Neural progenitor cell (in vitro differentiated cells): ENCODE results near the gene SLC10A7. TPM values are rescaled to one million over a fixed set of nuclear protein-coding genes. Genes with fewer than 3 reads are reported as not detected.

Experiments
- DNase-seq: peaks from one replicate; pipeline ENCODE4 v3.0.0-alpha.2; 2016; ENCODE audit warnings: low spot score
- H2AFZ ChIP-seq: fragments of 200-600 bp; sonication (generic); replicated peaks from 2 replicates; pipeline ENCODE4 v1.6.1; 2016; ENCODE audit warnings: antibody characterized with exemption
- H3F3A ChIP-seq: fragments of 200-600 bp; sonication (generic); 2 replicates; pipeline ENCODE4 v1.6.1; 2016; ENCODE audit warnings: antibody characterized with exemption, low read depth
- H3K27ac ChIP-seq: fragments of 200-600 bp; sonication (generic); 2 replicates; pipeline ENCODE4 v1.5.1; 2016; ENCODE audit warnings: mild to moderate bottlenecking
- H3K27me3 ChIP-seq: fragments of 200-600 bp; sonication (generic); 2 replicates; pipeline ENCODE4 v1.6.1; 2016; ENCODE audit warnings: mild to moderate bottlenecking, moderate library complexity
- H3K36me3 ChIP-seq: fragments of 200-600 bp; sonication (generic); 2 replicates; pipeline ENCODE4 v1.5.1; 2016
- H3K4me1 ChIP-seq: fragments of 200-600 bp; sonication (generic); 2 replicates; pipeline ENCODE4 v1.6.1; 2016; ENCODE audit warnings: mixed run types
- H3K4me2 ChIP-seq: fragments of 200-600 bp; sonication (generic); 2 replicates; pipeline ENCODE4 v1.6.1; 2016
- H3K4me3 ChIP-seq: fragments of 200-600 bp; sonication (generic); 2 replicates; pipeline ENCODE4 v1.5.1; 2016
- H3K79me2 ChIP-seq: fragments of 200-600 bp; sonication (generic); 2 replicates; pipeline ENCODE4 v1.6.1; 2016; ENCODE audit warnings: low read depth
- H3K9ac ChIP-seq: fragments of 200-600 bp; sonication (generic); 2 replicates; pipeline ENCODE4 v1.6.1; 2016
- H3K9me3 ChIP-seq: fragments of 200-600 bp; sonication (generic); 2 replicates; pipeline ENCODE4 v1.5.1; 2016; ENCODE audit warnings: low read depth
- H4K20me1 ChIP-seq: fragments of 200-600 bp; sonication (generic); 2 replicates; pipeline ENCODE4 v1.6.1; 2016; ENCODE audit warnings: low read depth
- H3K27ac Mint-ChIP-seq: 3 replicates; pipeline ENCODE4 v1.8.0; 2021; ENCODE audit warnings: mixed read lengths
- H3K27me3 Mint-ChIP-seq: 2 replicates; pipeline ENCODE4 v1.8.0; 2022; ENCODE audit warnings: low read depth, mild to moderate bottlenecking, inconsistent platforms, moderate library complexity, mixed read lengths; ENCODE audit not compliant: insufficient read depth
- H3K36me3 Mint-ChIP-seq: 3 replicates; pipeline ENCODE4 v1.8.0; 2021; ENCODE audit warnings: mixed read lengths
- H3K4me1 Mint-ChIP-seq: 3 replicates; pipeline ENCODE4 v1.8.0; 2021; ENCODE audit warnings: mixed read lengths
- H3K4me3 Mint-ChIP-seq: 3 replicates; pipeline ENCODE4 v1.8.0; 2021; ENCODE audit warnings: mild to moderate bottlenecking, moderate library complexity, mixed read lengths
- H3K9me3 Mint-ChIP-seq: 3 replicates; pipeline ENCODE4 v1.8.0; 2020; ENCODE audit warnings: mixed read lengths
- CTCF ChIP-seq: fragments of 200-600 bp; sonication (generic); IDR thresholded peaks from 2 replicates; pipeline ENCODE4 v1.5.1; 2017; ENCODE audit warnings: antibody characterized with exemption, mild to moderate bottlenecking
- EZH2 ChIP-seq: fragments of 200-600 bp; sonication (generic); IDR thresholded peaks from 2 replicates; pipeline ENCODE4 v1.6.1; 2017; ENCODE audit warnings: antibody characterized with exemption, mild to moderate bottlenecking, moderate library complexity
- EZH2phosphoT487 ChIP-seq: fragments of 200-600 bp; sonication (generic); IDR thresholded peaks from 2 replicates; pipeline ENCODE4 v1.6.1; 2017; ENCODE audit warnings: antibody characterized with exemption
- total RNA-seq: library from RNA; depleted of rRNA; stranded (reverse); fragments of >200 nt; gene quantifications from 2 replicates; pipeline ENCODE4 v1.2.3, GENCODE V29; 2015; ENCODE audit warnings: low replicate concordance

SLC10A7 gene
- total RNA-seq, 1 donor from 2014 or later = 9.9 TPM

DNA sequence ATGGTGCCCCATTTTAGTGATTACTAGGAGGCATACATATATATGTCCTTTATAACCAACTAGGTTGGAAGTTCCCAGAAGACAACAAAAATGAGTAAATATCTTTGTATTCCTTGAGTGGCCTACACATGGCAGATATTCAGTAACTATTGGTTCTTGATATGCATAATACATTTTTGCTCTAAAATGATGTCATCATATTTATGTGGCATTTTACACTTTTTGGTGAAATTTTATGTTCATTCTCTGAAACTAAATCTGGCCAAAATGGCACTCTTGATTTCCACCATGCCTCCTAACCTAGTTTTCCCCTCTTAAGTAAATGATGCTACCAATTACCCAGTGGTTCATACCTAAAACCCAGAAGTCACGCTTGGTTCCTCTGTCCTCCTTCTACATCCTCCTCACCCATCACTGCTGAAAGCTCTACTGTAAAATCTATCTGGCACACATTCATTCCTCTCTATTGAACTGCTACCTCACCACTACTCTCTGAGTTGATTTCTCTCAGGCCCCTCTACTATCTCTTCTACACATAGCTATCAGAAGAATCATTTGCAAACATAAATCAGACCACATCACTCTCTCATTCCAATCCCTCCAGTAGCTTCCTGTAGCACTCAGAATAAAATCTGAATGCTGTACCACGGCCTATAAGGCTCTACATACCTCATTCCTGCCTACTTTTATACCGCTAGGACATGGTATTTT, 13.4 kb downstream of the SLC10A7 start:
- H3K36me3 Mint-ChIP-seq = peaks cover 2% of the 10 kb centered on the region
- no peak overlapping the region for H3K27ac ChIP-seq

GRCh38 chr4:146507632-146508031, 14.1 kb downstream of the SLC10A7 start:
- Histone ChIP-seq H3K27me3 (no peaks in the 10 kb centered on the region), H3K4me3 (no peak overlapping the region), H3F3A (no peaks in the 10 kb centered on the region), H3K4me1 (no peaks in the 10 kb centered on the region), H3K27ac (no peak overlapping the region), H3K4me2 (no peak overlapping the region), H3K9me3 (no peaks in the 10 kb centered on the region), H3K79me2 (no peaks in the 10 kb centered on the region), H4K20me1 (no peaks in the 10 kb centered on the region), H3K36me3 (no peaks in the 10 kb centered on the region), H2AFZ (no peak overlapping the region), H3K9ac (no peak overlapping the region)
- no peak overlapping the region for H3K27ac Mint-ChIP-seq
- DNase-seq = no peak
- H3K27me3 Mint-ChIP-seq = no peaks in the 10 kb centered on the region
- H3K4me3 Mint-ChIP-seq = no peak overlapping the region
- no peaks in the 10 kb centered on the region for H3K9me3 Mint-ChIP-seq
- TF ChIP-seq EZH2phosphoT487 (no peak), CTCF (no peak)
- H3K4me1 Mint-ChIP-seq = no peaks in the 10 kb centered on the region
- peaks cover 2% of the 10 kb centered on the region for H3K36me3 Mint-ChIP-seq

More for the DNA sequence above, 13.4 kb downstream of the SLC10A7 start:
- Histone ChIP-seq H2AFZ (no peak overlapping the region), H3K27me3 (no peaks in the 10 kb centered on the region), H3K36me3 (no peaks in the 10 kb centered on the region), H3K9me3 (no peaks in the 10 kb centered on the region), H3K79me2 (no peaks in the 10 kb centered on the region), H4K20me1 (no peaks in the 10 kb centered on the region), H3K4me3 (no peak overlapping the region), H3F3A (no peaks in the 10 kb centered on the region), H3K4me2 (no peak overlapping the region), H3K4me1 (no peaks in the 10 kb centered on the region), H3K9ac (no peak overlapping the region)
- DNase-seq = no peak
- Mint-ChIP-seq H3K9me3 (no peaks in the 10 kb centered on the region), H3K4me1 (no peaks in the 10 kb centered on the region), H3K27ac (no peak overlapping the region), H3K27me3 (no peaks in the 10 kb centered on the region), H3K4me3 (no peak overlapping the region)
- TF ChIP-seq EZH2 (no peak), EZH2phosphoT487 (no peak), CTCF (no peak)

DNA sequence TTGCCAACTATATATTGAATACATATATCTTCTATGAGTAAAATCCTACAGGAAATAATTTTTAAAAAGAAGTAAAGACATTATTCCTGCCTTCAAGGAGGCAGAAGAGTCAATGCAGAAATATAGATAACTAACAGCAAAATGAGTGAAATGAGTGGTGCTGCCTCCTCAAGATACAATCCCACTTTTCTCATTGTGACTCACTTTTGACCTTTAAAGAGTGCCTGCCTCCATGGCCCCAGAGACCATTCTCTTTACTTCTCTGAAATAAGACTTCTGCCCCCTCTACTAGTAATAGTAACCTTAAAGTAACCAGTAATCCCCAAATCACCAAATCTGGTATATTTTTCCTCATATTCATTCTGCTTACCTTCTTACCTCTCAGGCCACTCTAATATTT, 15.5 kb downstream of the SLC10A7 start:
- H3K4me1 ChIP-seq = no peaks in the 10 kb centered on the region
- H3K27ac ChIP-seq = no peak overlapping the region
- H3K4me3 ChIP-seq = no peak overlapping the region
- H3K4me1 Mint-ChIP-seq = no peaks in the 10 kb centered on the region
- H3K9me3 Mint-ChIP-seq = no peaks in the 10 kb centered on the region
- no peaks in the 10 kb centered on the region for H3K27me3 ChIP-seq
- H3K4me3 Mint-ChIP-seq = no peak overlapping the region
- no peak overlapping the region for H3K4me2 ChIP-seq
- no peaks in the 10 kb centered on the region for H3K27me3 Mint-ChIP-seq
- H3K9me3 ChIP-seq = no peaks in the 10 kb centered on the region
- no peak overlapping the region for H3K27ac Mint-ChIP-seq
- no peaks in the 10 kb centered on the region for H3K36me3 ChIP-seq
- no peaks in the 10 kb centered on the region for H3F3A ChIP-seq
- H2AFZ ChIP-seq = no peak overlapping the region
- TF ChIP-seq CTCF = no peak
- no peak for TF ChIP-seq EZH2
- TF ChIP-seq EZH2phosphoT487 = no peak
- H3K79me2 ChIP-seq = no peaks in the 10 kb centered on the region
- no peaks in the 10 kb centered on the region for H4K20me1 ChIP-seq
- no peak for DNase-seq
- peaks cover 2% of the 10 kb centered on the region for H3K36me3 Mint-ChIP-seq
- no peak overlapping the region for H3K9ac ChIP-seq
